GM19468 (cell line): ENCODE data around the gene ZBTB7C.
A peak's percentile ranks its signal among the peaks of the same experiment; 100 is the strongest.

Experiments
- ATAC-seq: cut with Tn5 transposase; IDR thresholded peaks from one replicate; pipeline ENCODE4 v1.9.1; 2021; ENCODE audit warnings: mild to moderate bottlenecking, moderate library complexity, moderate number of reproducible peaks; ENCODE audit not compliant: unreplicated experiment; ENCODE audit errors: extremely low read depth

The ZBTB7C gene

GRCh38 chr18:48229552-48229981 is 179.6 kb downstream of the ZBTB7C start:
- ATAC-seq = no peak

- ATAC-seq = no peak
Measured at GRCh38 chr18:48228841-48229240, 180.3 kb downstream of the ZBTB7C start.

GRCh38 chr18:48228301-48228715 is 180.9 kb downstream of the ZBTB7C start:
- no peak for ATAC-seq

- no peak for ATAC-seq
Measured at GRCh38 chr18:48227206-48227605, 182.0 kb downstream of the ZBTB7C start.

- ATAC-seq = no peak
Measured at GRCh38 chr18:48226401-48226800, 182.8 kb downstream of the ZBTB7C start.

GRCh38 chr18:48222118-48222517 is 187.1 kb downstream of the ZBTB7C start:
- peak; percentile 68 for ATAC-seq

- no peak for ATAC-seq
Measured at GRCh38 chr18:48219810-48220499, 189.2 kb downstream of the ZBTB7C start.

GRCh38 chr18:48219037-48219809 is 190.0 kb downstream of the ZBTB7C start:
- ATAC-seq = no peak

- ATAC-seq = no peak
Measured at GRCh38 chr18:48218285-48219022, 190.7 kb downstream of the ZBTB7C start.

GRCh38 chr18:48217258-48218250 is 191.6 kb downstream of the ZBTB7C start:
- no peak for ATAC-seq

- ATAC-seq = no peak
Measured at GRCh38 chr18:48216639-48217257, 192.4 kb downstream of the ZBTB7C start.

- ATAC-seq = no peak
Measured at GRCh38 chr18:48215876-48216638, 193.1 kb downstream of the ZBTB7C start.

- ATAC-seq = no peak
Measured at GRCh38 chr18:48213791-48214190, 195.4 kb downstream of the ZBTB7C start.

GRCh38 chr18:48208432-48209140 is 200.6 kb downstream of the ZBTB7C start:
- ATAC-seq = no peak

- no peak for ATAC-seq
Measured at GRCh38 chr18:48207733-48208132, 201.4 kb downstream of the ZBTB7C start.

- ATAC-seq = no peak
Measured at GRCh38 chr18:48206887-48207286, 202.3 kb downstream of the ZBTB7C start.

GRCh38 chr18:48203961-48204666 is 205.1 kb downstream of the ZBTB7C start:
- no peak for ATAC-seq
